HepG2 (cell line): ENCODE data around the gene SNX10. TPM values are rescaled to one million over a fixed set of nuclear protein-coding genes. Genes with fewer than 3 reads are reported as not detected.

Source experiments
- ADNP ChIP-seq: sonication (generic); formaldehyde crosslinking; IDR thresholded peaks from 2 replicates; pipeline ENCODE4 v1.4.0; 2020; ENCODE audit warnings: missing genetic modification reagents
- CEBPB ChIP-seq: IDR thresholded peaks from 2 replicates; pipeline ENCODE4 v1.6.1; 2011; ENCODE audit warnings: low read depth, low read length, improper control_type of control experiment, borderline replicate concordance
- EP300 ChIP-seq, 3 experiments: sonication (generic) in 1 of 3; formaldehyde crosslinking in 1 of 3; IDR thresholded peaks; 2 replicates each; pipeline versions ENCODE4 v1.5.1 to v1.6.1; 2011 to 2020; ENCODE audit warnings: low read depth in 2 of 3, low read length in 2 of 3, borderline replicate concordance in 1 of 3, improper control_type of control experiment in 1 of 3, mild to moderate bottlenecking in 1 of 3, missing genetic modification reagents in 1 of 3, moderate library complexity in 1 of 3
- FOXP1 ChIP-seq, 2 experiments: fragments of 450-650 bp in 1 of 2; IDR thresholded peaks; 2 replicates each; pipeline ENCODE4 v1.6.1; 2017 to 2018; ENCODE audit warnings: antibody characterized with exemption in 1 of 2
- MAZ ChIP-seq, 2 experiments: sonication (generic) in 1 of 2; formaldehyde crosslinking in 1 of 2; IDR thresholded peaks; 2 replicates each; pipeline versions ENCODE4 v1.5.0 to v1.6.1; 2012 to 2020; ENCODE audit warnings: low read depth in 2 of 2, mild to moderate bottlenecking in 2 of 2, borderline replicate concordance in 1 of 2, improper control_type of control experiment in 1 of 2, low read length in 1 of 2, missing genetic modification reagents in 1 of 2, moderate library complexity in 1 of 2
- MNT ChIP-seq: fragments of 450-650 bp; IDR thresholded peaks from 2 replicates; pipeline ENCODE4 v1.6.1; 2016
- PBX3 ChIP-seq: sonication (generic); formaldehyde crosslinking; IDR thresholded peaks from 2 replicates; pipeline ENCODE4 v1.8.1; 2023; ENCODE audit warnings: missing genetic modification reagents, inconsistent platforms, borderline replicate concordance
- SOX13 ChIP-seq, 3 experiments: fragments of 450-650 bp in 1 of 3; sonication (generic) in 1 of 3; formaldehyde crosslinking in 1 of 3; IDR thresholded peaks in 2 of 3; conservative IDR thresholded peaks in 1 of 3; 2 replicates each; pipeline versions ENCODE4 v1.5.0 to v1.6.1; 2016 to 2020; ENCODE audit warnings: antibody characterized with exemption in 1 of 3, mild to moderate bottlenecking in 1 of 3, missing compliant biosample characterization in 1 of 3, missing genetic modification reagents in 1 of 3, moderate library complexity in 1 of 3
- SP2 ChIP-seq: sonication (generic); formaldehyde crosslinking; IDR thresholded peaks from 2 replicates; pipeline ENCODE4 v1.5.1; 2020; ENCODE audit warnings: mild to moderate bottlenecking, missing genetic modification reagents
- SP5 ChIP-seq: IDR thresholded peaks from 2 replicates; pipeline ENCODE4 v1.6.1; 2016; ENCODE audit warnings: low read depth, borderline replicate concordance
- TFE3 ChIP-seq: IDR thresholded peaks from 2 replicates; pipeline ENCODE4 v1.6.1; 2016
- TRIM24 ChIP-seq: sonication (generic); formaldehyde crosslinking; IDR thresholded peaks from 2 replicates; pipeline ENCODE4 v1.8.0; 2022; ENCODE audit warnings: mild to moderate bottlenecking, missing genetic modification reagents
- ZBTB37 ChIP-seq: sonication (generic); formaldehyde crosslinking; IDR thresholded peaks from 2 replicates; pipeline ENCODE4 v1.4.0; 2020; ENCODE audit warnings: mild to moderate bottlenecking, missing genetic modification reagents
- ZNF230 ChIP-seq: sonication (generic); formaldehyde crosslinking; IDR thresholded peaks from 2 replicates; pipeline ENCODE4 v1.4.0; 2020; ENCODE audit warnings: mild to moderate bottlenecking, missing genetic modification reagents
- ZNF564 ChIP-seq: sonication (generic); formaldehyde crosslinking; IDR thresholded peaks from 2 replicates; pipeline ENCODE4 v1.8.1; 2023; ENCODE audit warnings: mild to moderate bottlenecking, missing genetic modification reagents
- ZNF687 ChIP-seq: sonication (generic); formaldehyde crosslinking; IDR thresholded peaks from 2 replicates; pipeline ENCODE4 v1.5.1; 2020; ENCODE audit warnings: mild to moderate bottlenecking, missing genetic modification reagents, moderate library complexity
- ZNF7 ChIP-seq: IDR thresholded peaks from 2 replicates; pipeline ENCODE4 v1.6.1; 2016; ENCODE audit warnings: missing biosample characterization, missing genetic modification reagents
- polyA plus RNA-seq, 8 experiments: library from polyadenylated mRNA; depleted of rRNA in 3 of 8; stranded (reverse) in 7 of 8; unstranded in 1 of 8; fragments of >200 nt; fragmentation: Illumina TruSeq in 4 of 8; extraction: Trizol in 4 of 8; gene quantifications; 2 replicates each; pipeline versions ENCODE4 v1.2.1 to v1.2.3, GENCODE V29; 2011 to 2016; ENCODE audit warnings: low read depth in 4 of 8, missing spikeins in 1 of 8, mixed read lengths in 1 of 8; ENCODE audit not compliant: insufficient read depth in 1 of 8
- total RNA-seq, 5 experiments: library from RNA; depleted of rRNA; stranded (reverse); fragments of >200 nt; fragmentation: Illumina TruSeq; extraction: Trizol; gene quantifications; 2 replicates each; pipeline ENCODE4 v1.2.3, GENCODE V29; 2016; ENCODE audit warnings: low read depth in 1 of 5

Gene SNX10
- total and polyA plus RNA-seq, 2 of the 13 experiments (the other 11 are each of a cell fraction or from before 2014, with no cell fraction given) = 26.0 to 27.6 TPM

- TF ChIP-seq ZBTB37 (CRISPR knock-in tag) (0 out of 2 replicates have a peak, but pooled peaks have one; percentile 57), MNT (no peak), ZNF687 (CRISPR knock-in tag) (peak; percentile 41; the same call in 1 of the 2 replicates), MAZ (IDR thresholded peaks at IDR 0.05; ENCODE audit: borderline replicate concordance, low read depth, low read length) (peak; percentile 42; the same call in 1 of the 2 replicates), MAZ (CRISPR knock-in tag; IDR thresholded peaks at IDR 0.05; ENCODE audit: low read depth) (no peak), SOX13 (IDR thresholded peaks at IDR 0.05) (no peak), SOX13 (CRISPR knock-in tag; conservative IDR thresholded peaks at IDR 0.05 in 1 of 2, IDR thresholded peaks at IDR 0.05 in 1 of 2) (peak in 1 of 2 experiments; percentile 51; a peak in 1 of 4 replicates), TFE3 (CRISPR knock-in tag) (no peak), CEBPB (peak; percentile 79), FOXP1 (IDR thresholded peaks at IDR 0.05) (no peak), FOXP1 (CRISPR knock-in tag; IDR thresholded peaks at IDR 0.05) (peak; percentile 41; the same call in 1 of the 2 replicates), ZNF230 (CRISPR knock-in tag) (no peak), SP5 (0 out of 2 replicates have a peak, but pooled peaks have one; percentile 4), TRIM24 (CRISPR knock-in tag) (no peak), ADNP (CRISPR knock-in tag) (no peak), ZNF7 (CRISPR knock-in tag) (no peak), PBX3 (CRISPR knock-in tag) (no peak), EP300 (IDR thresholded peaks at IDR 0.05; ENCODE audit: low read depth in 2 of 2, low read length in 2 of 2) (peak in 1 of 2 experiments; percentile 35; a peak in 1 of 4 replicates), EP300 (CRISPR knock-in tag; IDR thresholded peaks at IDR 0.05; ENCODE audit: borderline replicate concordance) (no peak), SP2 (CRISPR knock-in tag) (no peak), ZNF564 (CRISPR knock-in tag) (no peak)
Observed at GRCh38 chr7:26343837-26344236, 52.2 kb downstream of the SNX10 start (continued).
